WERI-Rb-1 (cell line): ENCODE measurements around the gene PSMD1.
"Not testable (repeated sequence)": the region's sequence is repeated elsewhere in the genome, so short reads cannot be mapped to it uniquely, and the experiment has no call there.

Source experiments
- DNase-seq: peaks from one replicate; pipeline ENCODE4 v3.0.0-alpha.2; 2020
- H3K27ac ChIP-seq: fragments of 250-450 bp; sonication (Bioruptor Pico); 2 replicates; pipeline ENCODE4 v1.5.1; 2020; ENCODE audit warnings: mild to moderate bottlenecking, moderate library complexity
- H3K27me3 ChIP-seq: fragments of 250-450 bp; sonication (Bioruptor Pico); 2 replicates; pipeline ENCODE4 v1.5.1; 2021; ENCODE audit warnings: mild to moderate bottlenecking, low read depth, moderate library complexity; ENCODE audit not compliant: insufficient read depth, severe bottlenecking
- H3K36me3 ChIP-seq: fragments of 250-450 bp; sonication (Bioruptor Pico); 2 replicates; pipeline ENCODE4 v1.5.1; 2020; ENCODE audit warnings: mild to moderate bottlenecking, moderate library complexity
- H3K4me3 ChIP-seq: 2 replicates; pipeline ENCODE4 v1.5.1; 2011; ENCODE audit warnings: low read depth, mild to moderate bottlenecking, control low read depth, low read length
- H3K9me3 ChIP-seq: fragments of 250-450 bp; sonication (Bioruptor Pico); 2 replicates; pipeline ENCODE4 v1.5.1; 2021; ENCODE audit warnings: mild to moderate bottlenecking, moderate library complexity; ENCODE audit not compliant: severe bottlenecking
- CTCF ChIP-seq: IDR thresholded peaks from 2 replicates; pipeline ENCODE4 v1.5.1; 2011; ENCODE audit warnings: low read depth, mild to moderate bottlenecking, control low read depth, inconsistent platforms, low read length

The PSMD1 gene

GRCh38 chr2:231196592-231196991, 139.9 kb downstream of the PSMD1 start:
- no peaks in the 10 kb centered on the region for H3K27me3 ChIP-seq
- peaks cover 5% of the 10 kb centered on the region for H3K9me3 ChIP-seq
- DNase-seq, result no peak
- H3K4me3 ChIP-seq, result no peak overlapping the region
- TF ChIP-seq CTCF, result no peak
- H3K27ac ChIP-seq, result no peak overlapping the region
- H3K36me3 ChIP-seq, result no peaks in the 10 kb centered on the region; the same call in none of the 2 replicates

- not testable (repeated sequence) for H3K4me3 ChIP-seq, DNase-seq, H3K27me3 ChIP-seq, H3K9me3 ChIP-seq, H3K36me3 ChIP-seq, H3K27ac ChIP-seq
Observed at GRCh38 chr2:231197196-231197595, 140.5 kb downstream of the PSMD1 start.

GRCh38 chr2:231197706-231198290, 141.1 kb downstream of the PSMD1 start:
- peaks cover 6% of the 10 kb centered on the region for H3K36me3 ChIP-seq
- TF ChIP-seq CTCF, result no peak
- peak overlapping the region; percentile 97 for H3K27ac ChIP-seq
- peaks cover 5% of the 10 kb centered on the region for H3K9me3 ChIP-seq
- no peaks in the 10 kb centered on the region for H3K27me3 ChIP-seq
- no peak for DNase-seq
- peak overlapping the region; percentile 79 for H3K4me3 ChIP-seq

GRCh38 chr2:231198291-231199173, 141.9 kb downstream of the PSMD1 start, which contains the start of gene ARMC9:
ARMC9 (plus strand) TSS chr2:231198631; CDS start chr2:231206239, 7,608 bp downstream.
- Histone ChIP-seq H3K27me3 (no peaks in the 10 kb centered on the region), H3K4me3 (peak within 1 kb of the TSS; percentile 79), H3K9me3 (peaks cover 5% of the 10 kb centered on the region), H3K36me3 (peaks cover 6% of the 10 kb centered on the region), H3K27ac (peak within 1 kb of the TSS; percentile 97)
- DNase-seq, result peak; percentile 91
- no peak for TF ChIP-seq CTCF

DNA sequence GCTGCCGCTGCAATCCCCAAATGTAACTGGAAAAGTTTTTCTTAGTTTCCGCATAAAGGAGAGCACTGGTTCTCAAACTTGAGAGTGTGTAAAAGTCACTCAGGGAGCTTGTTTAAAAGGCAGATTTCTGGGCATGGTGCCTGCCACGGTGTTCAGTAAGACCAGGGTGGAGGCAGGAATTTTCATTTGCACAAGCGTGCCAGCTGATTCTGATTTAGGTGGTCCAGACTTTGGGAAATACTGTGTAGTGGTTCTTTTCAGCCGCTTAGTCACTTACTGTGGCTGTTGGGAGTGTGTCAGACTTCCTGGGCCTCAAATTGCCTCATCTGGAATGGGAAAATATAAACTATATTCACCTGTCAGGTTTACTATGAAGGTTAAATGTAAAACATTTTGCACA, 142.6 kb downstream of the PSMD1 start:
- H3K36me3 ChIP-seq, result peaks cover 6% of the 10 kb centered on the region
- no peaks in the 10 kb centered on the region for H3K27me3 ChIP-seq
- peaks cover 5% of the 10 kb centered on the region for H3K9me3 ChIP-seq
- peak overlapping the region; percentile 79 for H3K4me3 ChIP-seq
- H3K27ac ChIP-seq, result peak overlapping the region; percentile 97
- DNase-seq, result no peak
- no peak for TF ChIP-seq CTCF

DNA sequence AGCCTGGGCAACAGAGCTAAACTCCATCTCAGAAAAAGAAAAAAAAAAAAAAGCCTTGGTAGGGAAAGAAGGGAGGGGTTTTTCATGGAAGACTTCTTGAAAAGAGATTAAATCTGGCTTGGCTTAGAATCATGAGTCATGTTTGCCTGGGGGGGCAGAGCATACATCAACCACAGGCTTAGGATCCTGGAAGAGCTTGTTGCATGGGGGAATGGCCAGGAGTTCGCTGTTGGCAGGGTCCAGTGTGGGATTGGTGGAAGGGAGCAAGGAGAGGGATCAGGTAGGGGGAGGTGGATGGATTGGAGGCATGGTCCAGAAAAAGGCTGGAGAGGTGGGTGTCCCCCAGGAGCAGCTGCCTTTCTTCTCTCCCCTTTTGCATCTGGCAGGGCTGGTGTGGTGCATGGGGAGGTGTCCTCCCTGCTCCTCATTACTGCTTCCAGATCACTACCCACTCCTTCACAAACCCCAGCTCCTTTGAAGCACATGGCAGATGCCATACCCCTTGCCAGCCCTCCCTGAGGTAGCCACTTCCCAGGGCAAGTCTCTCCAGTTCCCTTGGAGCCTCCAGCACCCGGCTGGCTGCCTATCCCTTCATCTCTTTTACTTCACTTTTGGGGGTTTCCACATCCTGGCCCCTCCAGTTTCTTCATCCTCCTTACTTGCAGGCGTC, 144.3 kb downstream of the PSMD1 start:
- no peak for TF ChIP-seq CTCF
- H3K36me3 ChIP-seq, result peaks cover 6% of the 10 kb centered on the region
- no peaks in the 10 kb centered on the region for H3K27me3 ChIP-seq
- peaks cover 5% of the 10 kb centered on the region for H3K9me3 ChIP-seq
- H3K27ac ChIP-seq, result peak overlapping the region; percentile 31; the same call in 1 of the 2 replicates
- peak; percentile 46 for DNase-seq
- H3K4me3 ChIP-seq, result no peak overlapping the region
